Measurements from ENCODE around the gene TPM1.

TPM1 gene

DNA sequence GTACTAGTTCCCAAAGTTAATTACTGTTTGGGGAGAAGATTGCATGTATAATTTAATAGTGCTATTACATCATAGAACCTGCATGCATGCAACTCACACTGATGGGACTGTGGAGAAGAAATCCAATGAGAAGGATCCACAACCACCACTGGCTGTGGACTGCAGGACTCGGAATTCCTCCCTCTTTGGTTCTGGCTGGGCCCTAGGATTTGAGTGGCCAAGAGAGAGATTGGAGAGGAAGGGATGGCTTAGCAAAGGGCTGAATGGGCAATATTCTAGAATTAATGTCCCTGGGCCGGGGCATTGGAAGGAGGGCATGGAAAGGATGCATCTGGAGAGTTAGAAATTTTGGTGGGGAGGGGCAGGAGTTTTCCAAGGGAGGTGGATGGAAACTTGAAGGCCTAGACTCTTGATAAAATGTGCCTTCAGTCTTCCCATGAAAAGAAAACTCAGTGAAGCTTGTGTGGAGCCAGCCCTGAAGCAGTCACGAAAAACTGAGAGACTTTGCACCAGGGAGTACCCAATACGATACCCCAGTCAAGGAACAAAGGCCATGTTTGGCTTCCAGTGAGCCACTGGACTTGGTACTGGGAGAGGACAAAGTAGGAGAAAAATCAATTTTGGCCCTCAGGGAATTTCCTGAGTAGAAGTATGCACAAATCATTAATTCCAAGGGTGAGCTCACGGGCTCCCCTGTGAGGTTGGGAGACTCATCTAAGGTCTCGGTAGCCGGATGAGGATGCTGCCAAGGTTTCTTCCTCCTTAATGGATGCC, 31.4 kb upstream of the TPM1 start:
- Mint-ChIP-seq H3K4me1 (no peaks in the 10 kb centered on the region), H3K27me3 (no peaks in the 10 kb centered on the region), H3K9me3 (no peaks in the 10 kb centered on the region), H3K27ac (no peak overlapping the region), H3K4me3 (no peak overlapping the region), H3K36me3 (no peaks in the 10 kb centered on the region)

DNA sequence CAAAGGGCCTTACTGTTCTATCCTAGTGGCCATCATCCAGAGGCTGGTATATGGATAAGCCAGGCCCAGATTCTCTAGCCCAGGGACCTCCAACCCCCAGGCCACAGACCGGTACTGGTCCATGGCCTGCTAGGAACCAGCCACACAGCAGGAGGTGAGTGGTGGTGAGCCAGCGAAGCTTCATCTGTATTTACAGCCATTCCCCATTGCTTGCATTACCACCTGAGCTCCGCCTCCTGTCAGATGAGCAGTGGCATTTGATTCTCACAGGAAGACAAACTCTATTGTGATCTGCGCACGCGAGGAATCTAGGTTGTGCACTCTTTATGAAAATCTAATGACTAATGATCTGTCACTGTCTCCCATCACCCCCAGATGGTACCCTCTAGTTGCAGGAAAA, 30.1 kb upstream of the TPM1 start:
- H3K27ac Mint-ChIP-seq: no peak overlapping the region
- H3K27me3 Mint-ChIP-seq: no peaks in the 10 kb centered on the region
- no peaks in the 10 kb centered on the region for H3K9me3 Mint-ChIP-seq
- no peaks in the 10 kb centered on the region for H3K4me1 Mint-ChIP-seq
- H3K4me3 Mint-ChIP-seq: no peak overlapping the region
- no peaks in the 10 kb centered on the region for H3K36me3 Mint-ChIP-seq

- Mint-ChIP-seq H3K36me3 (no peaks in the 10 kb centered on the region), H3K27ac (no peak overlapping the region), H3K27me3 (no peaks in the 10 kb centered on the region), H3K4me3 (no peak overlapping the region), H3K4me1 (no peaks in the 10 kb centered on the region), H3K9me3 (no peaks in the 10 kb centered on the region)
Measured at GRCh38 chr15:63013052-63013808, 29.3 kb upstream of the TPM1 start.

DNA sequence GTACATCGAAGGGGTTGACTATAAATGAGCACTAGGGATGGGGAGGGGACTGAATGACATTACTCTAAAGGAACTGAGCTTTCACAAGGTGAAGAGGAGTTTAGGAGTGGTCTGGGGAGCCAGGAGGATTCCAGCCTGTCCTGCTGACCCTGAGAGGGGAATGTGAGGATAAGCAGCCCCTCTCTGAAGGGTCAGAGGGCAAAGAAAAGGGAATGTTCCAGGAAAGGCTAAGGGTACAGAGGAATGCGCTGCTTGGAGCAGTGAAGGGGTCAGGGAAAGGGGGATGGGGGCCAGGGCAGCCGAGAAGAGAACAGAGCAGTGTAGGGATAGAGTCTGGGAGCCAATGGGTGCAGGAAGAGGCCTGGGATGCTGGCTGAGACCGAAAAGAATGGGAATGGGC, 28.0 kb upstream of the TPM1 start:
- no peaks in the 10 kb centered on the region for H3K4me1 Mint-ChIP-seq
- no peak overlapping the region for H3K27ac Mint-ChIP-seq
- H3K27me3 Mint-ChIP-seq: no peaks in the 10 kb centered on the region
- H3K9me3 Mint-ChIP-seq: no peaks in the 10 kb centered on the region
- H3K36me3 Mint-ChIP-seq: no peaks in the 10 kb centered on the region
- no peak overlapping the region for H3K4me3 Mint-ChIP-seq

GRCh38 chr15:63015618-63016017, 26.9 kb upstream of the TPM1 start:
- Mint-ChIP-seq H3K4me1 (no peaks in the 10 kb centered on the region), H3K4me3 (no peak overlapping the region), H3K27ac (no peak overlapping the region), H3K27me3 (no peaks in the 10 kb centered on the region), H3K36me3 (no peaks in the 10 kb centered on the region), H3K9me3 (no peaks in the 10 kb centered on the region)

GRCh38 chr15:63016234-63016633, 26.3 kb upstream of the TPM1 start:
- Mint-ChIP-seq H3K27me3 (no peaks in the 10 kb centered on the region), H3K4me1 (no peaks in the 10 kb centered on the region), H3K36me3 (no peaks in the 10 kb centered on the region)

DNA sequence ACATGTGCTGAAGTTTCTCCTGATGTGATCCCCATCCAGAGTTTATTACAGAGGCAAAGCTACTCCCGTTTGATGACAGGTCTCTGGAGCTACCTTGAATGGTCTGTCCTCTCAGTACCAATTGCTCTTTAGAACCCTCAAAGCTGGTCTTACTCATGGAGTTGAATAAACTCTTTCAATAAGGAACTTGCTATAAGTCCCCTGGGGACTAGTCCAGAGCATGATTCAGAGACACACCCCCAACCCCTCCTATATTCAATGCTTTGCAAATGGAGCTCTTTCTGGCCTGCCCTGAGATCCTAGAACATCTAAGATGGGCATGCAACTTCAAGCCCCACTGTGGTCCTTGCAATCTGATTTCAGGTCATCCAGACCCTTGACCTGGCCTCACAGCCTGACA, 23.9 kb upstream of the TPM1 start:
- no peak overlapping the region for H3K4me3 Mint-ChIP-seq
- no peaks in the 10 kb centered on the region for H3K9me3 Mint-ChIP-seq
- no peaks in the 10 kb centered on the region for H3K36me3 Mint-ChIP-seq
- H3K4me1 Mint-ChIP-seq: no peaks in the 10 kb centered on the region
- H3K27me3 Mint-ChIP-seq: no peaks in the 10 kb centered on the region
- no peak overlapping the region for H3K27ac Mint-ChIP-seq

More at GRCh38 chr15:63016234-63016633, 26.3 kb upstream of the TPM1 start:
- Mint-ChIP-seq H3K9me3 (no peaks in the 10 kb centered on the region), H3K27ac (no peak overlapping the region), H3K4me3 (no peak overlapping the region)

DNA sequence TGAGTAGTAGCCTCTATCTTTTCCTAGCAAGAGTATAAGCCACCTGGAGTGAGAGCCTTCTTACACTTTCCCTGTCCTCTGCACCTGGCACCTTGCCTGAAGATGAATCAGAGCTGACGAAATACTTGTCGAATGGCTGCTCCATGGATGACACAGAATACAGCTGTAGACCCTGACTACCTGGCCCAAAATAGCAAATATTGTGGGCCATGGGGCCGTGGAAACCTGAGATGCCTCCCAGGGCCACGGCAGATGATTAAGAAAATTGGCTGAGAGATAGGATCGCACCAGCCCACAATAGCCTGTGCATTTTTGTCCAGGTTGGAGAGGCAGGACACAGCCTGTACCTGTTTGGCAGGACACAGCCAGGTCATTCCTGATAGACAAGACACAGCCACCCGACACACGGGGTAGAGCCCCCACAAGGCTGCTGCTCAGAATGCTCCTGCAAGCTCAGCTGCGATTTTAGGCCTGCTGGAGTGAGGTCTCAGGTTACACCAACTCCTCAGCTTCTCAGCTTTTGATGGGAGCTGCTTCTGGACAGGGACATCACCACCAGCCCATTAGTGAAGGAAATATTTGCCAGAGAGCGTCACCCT, 22.9 kb upstream of the TPM1 start:
- H3K27ac Mint-ChIP-seq: no peak overlapping the region
- H3K4me1 Mint-ChIP-seq: no peaks in the 10 kb centered on the region
- no peaks in the 10 kb centered on the region for H3K36me3 Mint-ChIP-seq
- H3K9me3 Mint-ChIP-seq: no peaks in the 10 kb centered on the region
- no peak overlapping the region for H3K4me3 Mint-ChIP-seq
- no peaks in the 10 kb centered on the region for H3K27me3 Mint-ChIP-seq

DNA sequence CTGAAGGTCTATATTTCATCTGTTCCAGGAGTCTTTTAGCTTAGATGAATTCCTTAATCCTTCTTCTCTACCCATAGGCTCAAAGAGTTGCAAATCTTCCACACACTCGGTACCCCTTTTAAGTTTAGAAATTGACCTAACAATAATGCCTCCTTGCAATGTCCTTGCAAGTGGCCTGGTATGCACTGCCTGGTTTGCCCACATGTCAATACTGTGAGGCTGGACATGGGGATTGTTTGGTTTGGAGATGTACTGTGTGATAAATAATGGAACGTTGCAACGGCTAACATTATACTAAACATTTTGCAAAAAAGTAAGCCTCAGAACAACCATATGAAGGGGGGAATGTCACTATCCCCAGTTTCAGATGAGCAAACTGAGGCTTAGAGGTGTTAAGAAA, 22.4 kb upstream of the TPM1 start:
- Mint-ChIP-seq H3K4me1 (no peaks in the 10 kb centered on the region), H3K27ac (no peak overlapping the region), H3K36me3 (no peaks in the 10 kb centered on the region), H3K4me3 (no peak overlapping the region), H3K27me3 (no peaks in the 10 kb centered on the region), H3K9me3 (no peaks in the 10 kb centered on the region)

GRCh38 chr15:63020759-63021430, 21.7 kb upstream of the TPM1 start:
- no peaks in the 10 kb centered on the region for H3K27me3 Mint-ChIP-seq
- no peak overlapping the region for H3K4me3 Mint-ChIP-seq
- H3K27ac Mint-ChIP-seq: no peak overlapping the region

GRCh38 chr15:63022181-63022580, 20.4 kb upstream of the TPM1 start:
- no peaks in the 10 kb centered on the region for H3K36me3 Mint-ChIP-seq
- no peaks in the 10 kb centered on the region for H3K27me3 Mint-ChIP-seq
- H3K4me3 Mint-ChIP-seq: no peak overlapping the region
- no peak overlapping the region for H3K27ac Mint-ChIP-seq
- H3K9me3 Mint-ChIP-seq: no peaks in the 10 kb centered on the region
- H3K4me1 Mint-ChIP-seq: no peaks in the 10 kb centered on the region

More at GRCh38 chr15:63020759-63021430, 21.7 kb upstream of the TPM1 start:
- H3K9me3 Mint-ChIP-seq: no peaks in the 10 kb centered on the region
- H3K4me1 Mint-ChIP-seq: no peaks in the 10 kb centered on the region
- H3K36me3 Mint-ChIP-seq: no peaks in the 10 kb centered on the region

DNA sequence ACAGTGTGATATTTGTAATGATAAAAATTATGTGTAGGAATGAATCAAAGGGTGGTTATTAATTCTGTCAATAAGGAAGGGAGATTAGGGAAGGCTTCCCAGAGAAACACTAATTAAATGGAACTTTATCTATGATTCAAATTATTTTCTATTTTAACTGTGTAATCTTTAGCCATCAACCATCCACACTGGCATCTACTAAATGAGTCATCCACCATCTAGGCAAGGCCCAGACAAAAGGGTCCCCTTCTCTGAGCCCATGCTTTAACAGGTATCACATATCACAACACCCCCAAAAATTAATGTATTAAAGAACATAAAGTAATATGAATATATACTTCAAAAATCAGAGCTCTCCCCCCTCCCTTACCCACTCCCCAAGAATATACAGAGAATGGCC, 19.9 kb upstream of the TPM1 start:
- no peak overlapping the region for H3K27ac Mint-ChIP-seq
- no peak overlapping the region for H3K4me3 Mint-ChIP-seq
- no peaks in the 10 kb centered on the region for H3K4me1 Mint-ChIP-seq
- H3K27me3 Mint-ChIP-seq: no peaks in the 10 kb centered on the region
- H3K36me3 Mint-ChIP-seq: no peaks in the 10 kb centered on the region
- H3K9me3 Mint-ChIP-seq: no peaks in the 10 kb centered on the region

DNA sequence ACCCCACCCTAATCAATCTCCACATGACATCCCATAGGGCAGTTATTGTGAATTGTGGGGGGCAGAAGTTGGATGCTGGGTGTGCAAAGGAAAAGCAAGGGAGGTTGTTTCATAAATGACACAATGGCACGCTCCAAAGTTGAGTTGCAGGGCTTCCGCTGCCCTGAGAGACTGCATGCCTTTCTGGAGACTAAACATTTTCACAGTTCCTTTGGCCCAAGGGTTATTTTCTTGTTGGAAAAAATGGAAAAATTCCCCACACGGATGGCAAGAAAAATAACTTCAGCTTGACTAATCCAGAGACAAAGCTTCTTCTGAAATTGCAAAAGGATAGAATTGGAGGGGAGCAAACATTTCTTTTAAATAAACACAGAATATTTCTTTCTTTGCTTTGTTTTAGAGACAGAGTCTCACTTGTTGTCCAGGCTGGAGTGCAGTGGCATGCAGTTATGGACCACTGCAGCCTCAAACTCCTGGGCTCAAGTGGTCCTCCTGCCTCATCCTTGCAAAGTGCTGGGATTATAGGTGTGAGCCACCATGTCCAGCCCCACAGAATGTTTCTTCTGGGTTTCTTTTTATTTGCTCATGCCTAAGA, 19.1 kb upstream of the TPM1 start:
- Mint-ChIP-seq H3K27ac (no peak overlapping the region), H3K27me3 (peaks cover 1% of the 10 kb centered on the region), H3K36me3 (no peaks in the 10 kb centered on the region), H3K4me3 (no peak overlapping the region), H3K9me3 (no peaks in the 10 kb centered on the region), H3K4me1 (no peaks in the 10 kb centered on the region)

DNA sequence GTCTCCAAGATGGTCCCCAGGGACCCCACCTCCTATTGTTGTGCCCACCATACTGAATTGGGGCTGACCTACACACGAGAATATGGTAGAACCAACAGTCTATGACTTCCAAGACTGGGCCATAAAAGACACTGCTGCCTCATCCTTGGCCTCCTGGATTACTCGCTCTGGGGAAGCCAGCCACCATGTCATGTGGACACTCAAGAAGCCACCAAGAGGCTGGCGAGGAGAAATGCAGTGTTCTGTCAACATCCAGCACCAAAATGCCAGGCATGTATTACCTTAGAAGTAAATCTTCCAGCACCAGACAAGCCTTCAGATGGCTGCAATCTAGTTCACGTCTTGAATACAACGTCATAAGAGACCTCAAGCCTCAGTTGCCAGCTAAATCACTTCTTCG, 17.1 kb upstream of the TPM1 start:
- no peak overlapping the region for H3K4me3 Mint-ChIP-seq
- no peaks in the 10 kb centered on the region for H3K4me1 Mint-ChIP-seq
- no peak overlapping the region for H3K27ac Mint-ChIP-seq
- H3K36me3 Mint-ChIP-seq: no peaks in the 10 kb centered on the region
- no peaks in the 10 kb centered on the region for H3K9me3 Mint-ChIP-seq
- H3K27me3 Mint-ChIP-seq: peaks cover 11% of the 10 kb centered on the region

DNA sequence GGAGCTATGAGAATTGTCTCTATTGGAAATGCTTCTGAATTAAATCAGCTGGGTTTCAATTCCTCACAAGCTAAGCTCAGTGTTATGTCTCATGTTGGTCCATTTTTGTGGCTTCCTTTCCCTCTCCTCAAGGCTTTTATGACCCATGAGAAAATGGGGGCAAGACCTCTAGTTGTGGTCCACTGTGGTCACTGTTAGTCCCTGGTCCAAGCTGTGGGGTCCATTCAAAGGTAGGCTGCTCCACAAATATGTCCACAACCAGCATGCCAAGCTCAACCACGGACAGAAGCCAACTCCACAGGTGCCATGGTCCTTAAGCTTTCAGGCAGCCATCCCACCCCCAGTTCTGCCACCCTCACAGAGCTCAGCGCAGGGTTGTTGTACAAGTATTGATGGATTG, 14.9 kb upstream of the TPM1 start:
- Mint-ChIP-seq H3K4me1 (no peaks in the 10 kb centered on the region), H3K4me3 (no peak overlapping the region), H3K27ac (no peak overlapping the region), H3K27me3 (peaks cover 11% of the 10 kb centered on the region), H3K36me3 (no peaks in the 10 kb centered on the region), H3K9me3 (no peaks in the 10 kb centered on the region)
